Keratinocyte (primary cell): ENCODE measurements around the gene MYO10.
"Not testable (repeated sequence)": the region's sequence is repeated elsewhere in the genome, so short reads cannot be mapped to it uniquely, and the experiment has no call there.

Experiments
- EZH2 ChIP-seq: IDR thresholded peaks from one replicate; pipeline ENCODE4 v1.6.1; 2012; ENCODE audit warnings: inconsistent platforms, mild to moderate bottlenecking, low read length, moderate library complexity
- TF ChIP-seq, protein P1 (sequence below), 3 experiments: IDR thresholded peaks in 1 of 3; conservative IDR thresholded peaks in 1 of 3; optimal IDR thresholded peaks in 1 of 3; 2 replicates in 2 of 3; 3 replicates in 1 of 3; pipeline versions ENCODE3 to v1.5.1; 2011; ENCODE audit warnings: low read length in 3 of 3, mild to moderate bottlenecking in 3 of 3, moderate library complexity in 2 of 3, control low read depth in 1 of 3, inconsistent platforms in 1 of 3; ENCODE audit not compliant: insufficient read depth in 2 of 3; ENCODE audit errors: extremely low read depth in 1 of 3

DNA sequence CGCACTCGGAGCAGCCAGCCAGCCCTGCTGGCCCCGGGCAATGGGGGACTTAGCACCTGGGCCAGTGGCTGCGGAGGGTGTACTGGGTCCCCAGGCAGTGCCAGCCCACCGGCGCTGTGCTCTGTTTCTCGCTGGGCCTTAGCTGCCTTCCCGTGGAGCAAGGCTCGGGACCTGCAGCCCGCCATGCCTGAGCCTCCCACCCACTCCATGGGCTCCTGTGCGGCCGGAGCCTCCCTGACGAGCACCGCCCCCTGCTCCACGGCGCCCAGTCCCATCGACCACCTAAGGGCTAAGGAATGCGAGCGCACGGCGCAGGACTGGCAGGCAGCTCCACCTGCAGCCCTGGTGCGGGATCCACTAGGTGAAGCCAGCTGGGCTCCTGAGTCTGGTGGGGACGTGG, 218.1 kb downstream of the MYO10 start:
- TF ChIP-seq, protein P1, sequence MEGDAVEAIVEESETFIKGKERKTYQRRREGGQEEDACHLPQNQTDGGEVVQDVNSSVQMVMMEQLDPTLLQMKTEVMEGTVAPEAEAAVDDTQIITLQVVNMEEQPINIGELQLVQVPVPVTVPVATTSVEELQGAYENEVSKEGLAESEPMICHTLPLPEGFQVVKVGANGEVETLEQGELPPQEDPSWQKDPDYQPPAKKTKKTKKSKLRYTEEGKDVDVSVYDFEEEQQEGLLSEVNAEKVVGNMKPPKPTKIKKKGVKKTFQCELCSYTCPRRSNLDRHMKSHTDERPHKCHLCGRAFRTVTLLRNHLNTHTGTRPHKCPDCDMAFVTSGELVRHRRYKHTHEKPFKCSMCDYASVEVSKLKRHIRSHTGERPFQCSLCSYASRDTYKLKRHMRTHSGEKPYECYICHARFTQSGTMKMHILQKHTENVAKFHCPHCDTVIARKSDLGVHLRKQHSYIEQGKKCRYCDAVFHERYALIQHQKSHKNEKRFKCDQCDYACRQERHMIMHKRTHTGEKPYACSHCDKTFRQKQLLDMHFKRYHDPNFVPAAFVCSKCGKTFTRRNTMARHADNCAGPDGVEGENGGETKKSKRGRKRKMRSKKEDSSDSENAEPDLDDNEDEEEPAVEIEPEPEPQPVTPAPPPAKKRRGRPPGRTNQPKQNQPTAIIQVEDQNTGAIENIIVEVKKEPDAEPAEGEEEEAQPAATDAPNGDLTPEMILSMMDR (optimal IDR thresholded peaks at IDR 0.05 in 1 of 3, IDR thresholded peaks at IDR 0.05 in 1 of 3, conservative IDR thresholded peaks at IDR 0.05 in 1 of 3; ENCODE audit: extremely low read depth in 1 of 3, insufficient read depth in 2 of 3, low read length in 3 of 3): not testable (repeated sequence)
- not testable (repeated sequence) for TF ChIP-seq EZH2
